GM10248 (cell line): Measurements from ENCODE around the gene ACKR3.

Experiments used
- CTCF ChIA-PET: fragments of 300-600 bp; sonication (Branson Sonifier 250); formaldehyde crosslinking; extraction: SDS; loops from one replicate; lab custom pipeline; 2021; ENCODE audit warnings: antibody characterized with exemption; lab: Yijun Ruan, JAX
- POLR2A ChIA-PET: fragments of 350-650 bp; sonication (Branson Sonifier 250); formaldehyde crosslinking; extraction: SDS; loops from one replicate; lab custom pipeline; 2020; ENCODE audit warnings: antibody characterized with exemption; lab: Yijun Ruan, JAX
- DNase-seq: peaks from one replicate; pipeline ENCODE4 v3.0.0; 2012; ENCODE audit errors: extremely low spot score
- CTCF ChIP-seq: IDR thresholded peaks from 2 replicates; pipeline ENCODE4 v1.5.1; 2012; ENCODE audit warnings: mild to moderate bottlenecking, low read depth; ENCODE audit errors: extremely low read depth, missing control alignments, control extremely low read depth

The ACKR3 gene

GRCh38 chr2:236546561-236547002 is 23.0 kb upstream of the ACKR3 start:
- no peak for DNase-seq

GRCh38 chr2:236547725-236548124 is 21.9 kb upstream of the ACKR3 start:
- TF ChIP-seq CTCF = no peak
- ChIA-PET POLR2A (no interaction called here), CTCF (interaction anchor here (1.1 to 2.5 kb wide), 2 partner anchors 11 to 21 kb away, joined by 4 to 15 read pairs; partner anchors contain the start of gene ACKR3)
- no peak for DNase-seq

More at GRCh38 chr2:236546561-236547002, 23.0 kb upstream of the ACKR3 start:
- no peak for TF ChIP-seq CTCF
- ChIA-PET POLR2A (interaction anchor here (1.7 kb wide), 1 partner anchor 23 kb away, joined by 8 read pairs; the partner anchor contains the start of gene ACKR3), CTCF (interaction anchor here (1.0 to 2.5 kb wide), 3 partner anchors 10 to 22 kb away, joined by 3 to 15 read pairs (median 4); partner anchors contain the start of gene ACKR3)

- TF ChIP-seq CTCF = no peak
- ChIA-PET CTCF (interaction anchor here (0.7 to 3.5 kb wide), 5 partner anchors 10 to 53 kb away, joined by 3 to 17 read pairs (median 3); partner anchors contain the start of gene ACKR3), POLR2A (no interaction called here)
- DNase-seq = no peak
Measured at GRCh38 chr2:236548179-236548921, 21.3 kb upstream of the ACKR3 start.

GRCh38 chr2:236549165-236549564 is 20.5 kb upstream of the ACKR3 start:
- ChIA-PET CTCF (interaction anchor here (0.7 to 3.5 kb wide), 6 partner anchors 9 to 52 kb away, joined by 3 to 17 read pairs (median 3); partner anchors contain the start of gene ACKR3), POLR2A (no interaction called here)
- no peak for DNase-seq
- TF ChIP-seq CTCF = no peak

- CTCF ChIA-PET = interaction anchor here (1.0 to 3.5 kb wide), 4 partner anchors 9 to 37 kb away, joined by 3 to 17 read pairs (median 3); partner anchors contain the start of gene ACKR3
Measured at GRCh38 chr2:236550290-236550689, 19.3 kb upstream of the ACKR3 start.

More at GRCh38 chr2:236550290-236550689, 19.3 kb upstream of the ACKR3 start:
- no peak for DNase-seq
- POLR2A ChIA-PET = no interaction called here
- no peak for TF ChIP-seq CTCF
